DND-41 (cell line): Measurements from ENCODE around the gene OR4K1.

Source experiments
- ATAC-seq: fragments of 200-7000 bp; cut with Tn5 transposase; 3 replicates; pipeline ENCODE4 v1.9.1; 2021; ENCODE audit warnings: low read depth; ENCODE audit not compliant: insufficient read depth
- DNase-seq: peaks from one replicate; pipeline ENCODE4 v3.0.0-alpha.2; 2020
- H2AFZ ChIP-seq: 2 replicates; pipeline ENCODE4 v1.6.0; 2012; ENCODE audit warnings: low read depth, low read length
- H3K27ac ChIP-seq: 2 replicates; pipeline ENCODE4 v1.5.1; 2012; ENCODE audit warnings: low read length, inconsistent platforms
- H3K27me3 ChIP-seq: fragments of 200-600 bp; sonication (generic); 2 replicates; pipeline ENCODE4 v1.6.0; 2012; ENCODE audit warnings: low read length, mild to moderate bottlenecking, inconsistent platforms; ENCODE audit not compliant: insufficient read depth, poor library complexity
- H3K36me3 ChIP-seq: 2 replicates; pipeline ENCODE4 v1.5.1; 2012; ENCODE audit warnings: low read length, inconsistent platforms; ENCODE audit not compliant: insufficient read depth
- H3K4me1 ChIP-seq: 2 replicates; pipeline ENCODE4 v1.5.1; 2012; ENCODE audit warnings: mild to moderate bottlenecking, low read length; ENCODE audit not compliant: insufficient read depth
- H3K4me2 ChIP-seq: 2 replicates; pipeline ENCODE4 v1.6.0; 2012; ENCODE audit warnings: mild to moderate bottlenecking, moderate library complexity, low read length, inconsistent platforms; ENCODE audit not compliant: insufficient read depth
- H3K4me3 ChIP-seq, 2 experiments: fragments of 200-600 bp in 1 of 2; shearing (Covaris generic) in 1 of 2; 2 replicates each; pipeline ENCODE4 v1.5.1; 2012 to 2016; ENCODE audit warnings: inconsistent platforms in 2 of 2, low read length in 2 of 2, mild to moderate bottlenecking in 2 of 2, low read depth in 1 of 2, moderate library complexity in 1 of 2
- H3K79me2 ChIP-seq: 2 replicates; pipeline ENCODE4 v1.6.0; 2012; ENCODE audit warnings: low read length, inconsistent platforms; ENCODE audit not compliant: insufficient read depth
- H3K9ac ChIP-seq: 2 replicates; pipeline ENCODE4 v1.6.0; 2012; ENCODE audit warnings: low read depth, mild to moderate bottlenecking, inconsistent platforms, low read length, moderate library complexity
- H3K9me3 ChIP-seq: 2 replicates; pipeline ENCODE4 v1.5.1; 2012; ENCODE audit warnings: low read length, moderate library complexity, mild to moderate bottlenecking, inconsistent platforms; ENCODE audit not compliant: insufficient read depth, severe bottlenecking
- H4K20me1 ChIP-seq: 2 replicates; pipeline ENCODE4 v1.6.0; 2012; ENCODE audit warnings: low read length; ENCODE audit not compliant: insufficient read depth
- TF ChIP-seq, protein P1 (sequence below): IDR thresholded peaks from 2 replicates; pipeline ENCODE4 v1.5.1; 2012; ENCODE audit warnings: borderline replicate concordance, low read length, moderate library complexity, mild to moderate bottlenecking; ENCODE audit not compliant: poor library complexity, severe bottlenecking; ENCODE audit errors: extremely low read depth

Gene OR4K1

DNA sequence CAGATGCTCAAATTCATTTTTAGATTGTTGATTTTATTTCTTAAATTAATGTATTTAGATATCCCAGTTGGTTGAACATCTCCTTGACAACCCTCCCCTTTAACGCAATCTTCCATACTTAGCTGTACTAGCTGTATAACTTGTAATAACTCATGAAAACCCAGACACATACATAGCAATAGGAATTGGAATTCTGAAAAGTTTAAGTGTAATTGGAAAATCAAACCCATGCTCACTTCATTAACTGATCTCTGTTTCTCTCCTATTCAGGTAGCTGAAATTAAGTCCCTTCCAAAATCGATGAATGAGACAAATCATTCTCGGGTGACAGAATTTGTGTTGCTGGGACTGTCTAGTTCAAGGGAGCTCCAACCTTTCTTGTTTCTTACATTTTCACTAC lies 44.6 kb downstream of the OR4K1 start, which contains the start of gene OR4K15:
Gene OR4K15 (plus strand): TSS at position 301 of the 400 bp plus-strand sequence. CDS start 0 bp downstream, at position 301.
- Histone ChIP-seq H3K79me2 (no peaks in the 10 kb centered on the region), H3K27ac (peak within 1 kb of the TSS; percentile 71), H2AFZ (no peak within 1 kb of the TSS), H3K9me3 (no peaks in the 10 kb centered on the region), H3K36me3 (no peaks in the 10 kb centered on the region), H3K4me3 (no peak within 1 kb of the TSS), H3K9ac (no peak within 1 kb of the TSS; the same call in 1 of the 2 replicates), H3K27me3 (no peaks in the 10 kb centered on the region), H4K20me1 (no peaks in the 10 kb centered on the region), H3K4me1 (peaks cover 27% of the 10 kb centered on the region), H3K4me2 (peak within 1 kb of the TSS; percentile 11; the same call in 1 of the 2 replicates)
- TF ChIP-seq, protein P1, sequence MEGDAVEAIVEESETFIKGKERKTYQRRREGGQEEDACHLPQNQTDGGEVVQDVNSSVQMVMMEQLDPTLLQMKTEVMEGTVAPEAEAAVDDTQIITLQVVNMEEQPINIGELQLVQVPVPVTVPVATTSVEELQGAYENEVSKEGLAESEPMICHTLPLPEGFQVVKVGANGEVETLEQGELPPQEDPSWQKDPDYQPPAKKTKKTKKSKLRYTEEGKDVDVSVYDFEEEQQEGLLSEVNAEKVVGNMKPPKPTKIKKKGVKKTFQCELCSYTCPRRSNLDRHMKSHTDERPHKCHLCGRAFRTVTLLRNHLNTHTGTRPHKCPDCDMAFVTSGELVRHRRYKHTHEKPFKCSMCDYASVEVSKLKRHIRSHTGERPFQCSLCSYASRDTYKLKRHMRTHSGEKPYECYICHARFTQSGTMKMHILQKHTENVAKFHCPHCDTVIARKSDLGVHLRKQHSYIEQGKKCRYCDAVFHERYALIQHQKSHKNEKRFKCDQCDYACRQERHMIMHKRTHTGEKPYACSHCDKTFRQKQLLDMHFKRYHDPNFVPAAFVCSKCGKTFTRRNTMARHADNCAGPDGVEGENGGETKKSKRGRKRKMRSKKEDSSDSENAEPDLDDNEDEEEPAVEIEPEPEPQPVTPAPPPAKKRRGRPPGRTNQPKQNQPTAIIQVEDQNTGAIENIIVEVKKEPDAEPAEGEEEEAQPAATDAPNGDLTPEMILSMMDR: no peak
- ATAC-seq (no peak), DNase-seq (no peak)
